DOHH2 (cell line): Measurements from ENCODE around the gene VPS72.

Experiments used
- CTCF ChIP-seq: fragments of 200-600 bp; sonication (generic); IDR thresholded peaks from one replicate; pipeline ENCODE4 v1.5.1; 2014; ENCODE audit warnings: antibody characterized with exemption, mild to moderate bottlenecking, low read depth, low read length; ENCODE audit not compliant: poor library complexity, severe bottlenecking
- EZH2phosphoT487 ChIP-seq: fragments of 200-600 bp; sonication (generic); IDR thresholded peaks from 2 replicates; pipeline ENCODE4 v1.6.1; 2017; ENCODE audit warnings: borderline replicate concordance, mild to moderate bottlenecking, antibody characterized with exemption, low read length, moderate library complexity, mixed read lengths

- TF ChIP-seq CTCF (no peak), EZH2phosphoT487 (no peak)
These were observed 47.5 kb downstream of the VPS72 start for GRCh38 chr1:151142411-151143056.
